Sigmoid colon (tissue), 3 donors: ENCODE measurements around the gene TXNL4B.

Experiments used
- POLR2A ChIP-seq, 2 donors: fragments of 450-650 bp; IDR thresholded peaks; one replicate each; pipeline ENCODE4 v1.6.1; 2016; ENCODE audit warnings: antibody characterized with exemption in 2 of 2, mild to moderate bottlenecking in 2 of 2, moderate library complexity in 2 of 2
- TF ChIP-seq, protein P1 (sequence below), 4 experiments: fragments of 450-650 bp in 3 of 4; fragments of 200-600 bp in 1 of 4; IDR thresholded peaks; one replicate each; pipeline ENCODE4 v1.5.1; 2016 to 2019; ENCODE audit warnings: antibody characterized with exemption in 4 of 4, mild to moderate bottlenecking in 3 of 4, moderate library complexity in 2 of 4

- no peak for TF ChIP-seq POLR2A (IDR thresholded peaks at IDR 0.05)
- TF ChIP-seq, protein P1, sequence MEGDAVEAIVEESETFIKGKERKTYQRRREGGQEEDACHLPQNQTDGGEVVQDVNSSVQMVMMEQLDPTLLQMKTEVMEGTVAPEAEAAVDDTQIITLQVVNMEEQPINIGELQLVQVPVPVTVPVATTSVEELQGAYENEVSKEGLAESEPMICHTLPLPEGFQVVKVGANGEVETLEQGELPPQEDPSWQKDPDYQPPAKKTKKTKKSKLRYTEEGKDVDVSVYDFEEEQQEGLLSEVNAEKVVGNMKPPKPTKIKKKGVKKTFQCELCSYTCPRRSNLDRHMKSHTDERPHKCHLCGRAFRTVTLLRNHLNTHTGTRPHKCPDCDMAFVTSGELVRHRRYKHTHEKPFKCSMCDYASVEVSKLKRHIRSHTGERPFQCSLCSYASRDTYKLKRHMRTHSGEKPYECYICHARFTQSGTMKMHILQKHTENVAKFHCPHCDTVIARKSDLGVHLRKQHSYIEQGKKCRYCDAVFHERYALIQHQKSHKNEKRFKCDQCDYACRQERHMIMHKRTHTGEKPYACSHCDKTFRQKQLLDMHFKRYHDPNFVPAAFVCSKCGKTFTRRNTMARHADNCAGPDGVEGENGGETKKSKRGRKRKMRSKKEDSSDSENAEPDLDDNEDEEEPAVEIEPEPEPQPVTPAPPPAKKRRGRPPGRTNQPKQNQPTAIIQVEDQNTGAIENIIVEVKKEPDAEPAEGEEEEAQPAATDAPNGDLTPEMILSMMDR (IDR thresholded peaks at IDR 0.05), result no peak
Measured at GRCh38 chr16:72113616-72113945, 20.2 kb upstream of the TXNL4B start.
